NK-92 (cell line): ENCODE measurements around the gene ZNF668.
"Not testable (repeated sequence)": the region's sequence is repeated elsewhere in the genome, so short reads cannot be mapped to it uniquely, and the experiment has no call there.

Source experiments
- DNase-seq: peaks from one replicate; lab custom pipeline; 2025; ENCODE audit not compliant: unreplicated experiment; lab: John Stamatoyannopoulos, UW

The ZNF668 gene

GRCh38 chr16:31100876-31101641 lies 27.0 kb upstream of the ZNF668 start:
- not testable (repeated sequence) for DNase-seq

- DNase-seq: no peak
Measured at GRCh38 chr16:31099860-31100638, 26.0 kb upstream of the ZNF668 start.

- no peak for DNase-seq
Measured at GRCh38 chr16:31094424-31095120, 20.5 kb upstream of the ZNF668 start, which contains the start of gene VKORC1. TSS of gene VKORC1 (minus strand) at chr16:31094797. CDS start at chr16:31094729, 68 bp downstream.

- no peak for DNase-seq
Measured at GRCh38 chr16:31094088-31094423, 20.0 kb upstream of the ZNF668 start.

GRCh38 chr16:31093132-31093703 lies 19.2 kb upstream of the ZNF668 start:
- no peak for DNase-seq

GRCh38 chr16:31092330-31092729 lies 18.3 kb upstream of the ZNF668 start:
- DNase-seq: no peak

GRCh38 chr16:31090540-31090939 lies 16.5 kb upstream of the ZNF668 start:
- no peak for DNase-seq

- DNase-seq: no peak
Measured at GRCh38 chr16:31089199-31089598, 15.2 kb upstream of the ZNF668 start.

- no peak for DNase-seq
Measured at GRCh38 chr16:31088459-31089183, 14.6 kb upstream of the ZNF668 start, which contains the start of gene PRSS53. TSS of gene PRSS53 (minus strand) at chr16:31088943. CDS start at chr16:31088809, 134 bp downstream.

GRCh38 chr16:31087971-31088370 lies 13.9 kb upstream of the ZNF668 start:
- DNase-seq: no peak

- DNase-seq: no peak
Measured at GRCh38 chr16:31087481-31087880, 13.4 kb upstream of the ZNF668 start.

- no peak for DNase-seq
Measured at GRCh38 chr16:31086629-31086906, 12.5 kb upstream of the ZNF668 start.

GRCh38 chr16:31085873-31086628 lies 12.0 kb upstream of the ZNF668 start:
- DNase-seq: no peak

- no peak for DNase-seq
Measured at GRCh38 chr16:31085411-31085810, 11.4 kb upstream of the ZNF668 start.

GRCh38 chr16:31084584-31085302 lies 10.7 kb upstream of the ZNF668 start:
- DNase-seq: no peak

- DNase-seq: no peak
Measured at GRCh38 chr16:31083981-31084380, 9.9 kb upstream of the ZNF668 start.

- no peak for DNase-seq
Measured at GRCh38 chr16:31083556-31083955, 9.5 kb upstream of the ZNF668 start.

- DNase-seq: no peak
Measured at GRCh38 chr16:31083081-31083480, 9.0 kb upstream of the ZNF668 start.

GRCh38 chr16:31082368-31083045 lies 8.5 kb upstream of the ZNF668 start:
- no peak for DNase-seq
